IMR-90 (cell line): Measurements from ENCODE around the gene NUDT6. TPM values are rescaled to one million over a fixed set of nuclear protein-coding genes. Genes with fewer than 3 reads are reported as not detected.

Experiments
- ATAC-seq: fragments of 200-7000 bp; cut with Tn5 transposase; 2 replicates; pipeline ENCODE4 v1.9.1; 2020; ENCODE audit warnings: low read depth, mild to moderate bottlenecking, moderate library complexity
- BruUV-seq: library from RNA; stranded (reverse); fragments of 400-500 nt; replicated peaks from 2 replicates; lab custom pipeline; 2021; lab: Mats Ljungman, UMichigan
- CTCF ChIA-PET: fragments of 300-600 bp; formaldehyde crosslinking; extraction: SDS; loops from one replicate; lab custom pipeline; 2021; ENCODE audit warnings: antibody characterized with exemption; lab: Yijun Ruan, JAX
- POLR2A ChIA-PET: fragments of 300-600 bp; sonication (Branson Sonifier 250); formaldehyde crosslinking; loops from one replicate; lab custom pipeline; 2022; ENCODE audit warnings: antibody characterized with exemption; ENCODE audit not compliant: unreplicated experiment; lab: Charles Lee
- DNase-seq: peaks from one replicate; pipeline ENCODE4 v3.0.0; 2013
- H2AFZ ChIP-seq: replicated peaks from 2 replicates; pipeline ENCODE3; 2013; ENCODE audit warnings: low read length, mild to moderate bottlenecking; ENCODE audit not compliant: poor library complexity
- H2AK5ac ChIP-seq: 2 replicates; pipeline ENCODE4 v1.6.1; 2013; ENCODE audit warnings: low read depth, low read length, inconsistent platforms
- H2AK9ac ChIP-seq: replicated peaks from 2 replicates; pipeline ENCODE3; 2013; ENCODE audit warnings: mild to moderate bottlenecking, low read depth, low read length, moderate library complexity; ENCODE audit not compliant: poor library complexity
- H2BK120ac ChIP-seq: 2 replicates; pipeline ENCODE4 v1.6.1; 2013; ENCODE audit warnings: low read depth, low read length, inconsistent platforms
- H2BK15ac ChIP-seq: 3 replicates; pipeline ENCODE4 v1.6.1; 2013; ENCODE audit warnings: low read depth, low read length, inconsistent platforms
- H2BK20ac ChIP-seq: 2 replicates; pipeline ENCODE4 v1.6.1; 2013; ENCODE audit warnings: low read depth, mild to moderate bottlenecking, inconsistent platforms, low read length, moderate library complexity
- H2BK5ac ChIP-seq: 2 replicates; pipeline ENCODE4 v1.6.1; 2013; ENCODE audit warnings: mild to moderate bottlenecking, low read depth, low read length, inconsistent platforms; ENCODE audit not compliant: poor library complexity, severe bottlenecking
- H3K14ac ChIP-seq: replicated peaks from 2 replicates; pipeline ENCODE4 v1.6.1; 2013; ENCODE audit warnings: low read depth, low read length, inconsistent platforms
- H3K18ac ChIP-seq: 2 replicates; pipeline ENCODE4 v1.6.1; 2013; ENCODE audit warnings: low read depth, low read length, control low read depth
- H3K23ac ChIP-seq: 2 replicates; pipeline ENCODE4 v1.6.1; 2013; ENCODE audit warnings: low read depth, low read length, inconsistent platforms
- H3K27ac ChIP-seq: 2 replicates; pipeline ENCODE4 v1.5.1; 2013; ENCODE audit warnings: mild to moderate bottlenecking, control low read depth, low read length; ENCODE audit not compliant: insufficient read depth
- H3K27me3 ChIP-seq: 2 replicates; pipeline ENCODE4 v1.6.1; 2013; ENCODE audit warnings: low read length; ENCODE audit not compliant: control insufficient read depth, insufficient read depth
- H3K36me3 ChIP-seq: 2 replicates; pipeline ENCODE4 v1.6.1; 2013; ENCODE audit warnings: low read length, mixed read lengths; ENCODE audit not compliant: control insufficient read depth, insufficient read depth
- H3K4ac ChIP-seq: 2 replicates; pipeline ENCODE4 v1.6.1; 2013; ENCODE audit warnings: low read depth, low read length, inconsistent platforms
- H3K4me1 ChIP-seq: 2 replicates; pipeline ENCODE4 v1.6.1; 2013; ENCODE audit warnings: low read length, mixed read lengths; ENCODE audit not compliant: control insufficient read depth, insufficient read depth
- H3K4me2 ChIP-seq: 2 replicates; pipeline ENCODE4 v1.6.1; 2013; ENCODE audit warnings: low read depth, mild to moderate bottlenecking, control low read depth, low read length, moderate library complexity
- H3K4me3 ChIP-seq: 2 replicates; pipeline ENCODE4 v1.5.1; 2013; ENCODE audit warnings: low read depth, mild to moderate bottlenecking, control low read depth, low read length, moderate library complexity; ENCODE audit not compliant: insufficient read depth
- H3K56ac ChIP-seq: 2 replicates; pipeline ENCODE4 v1.6.1; 2013; ENCODE audit warnings: low read length, inconsistent platforms; ENCODE audit not compliant: insufficient read depth; ENCODE audit errors: extremely low read depth
- H3K79me1 ChIP-seq, 2 experiments: 2 replicates each; pipeline ENCODE4 v1.6.1; 2013; ENCODE audit warnings: low read length in 2 of 2, inconsistent platforms in 1 of 2, low read depth in 1 of 2
- H3K9ac ChIP-seq: 2 replicates; pipeline ENCODE4 v1.6.1; 2013; ENCODE audit warnings: low read depth, low read length, control low read depth
- H3K9me1 ChIP-seq: 2 replicates; pipeline ENCODE4 v1.6.1; 2013; ENCODE audit warnings: low read length, inconsistent platforms; ENCODE audit not compliant: insufficient read depth
- H3K9me3 ChIP-seq: 2 replicates; pipeline ENCODE4 v1.6.1; 2013; ENCODE audit warnings: low read length; ENCODE audit not compliant: control insufficient read depth, insufficient read depth
- H4K20me1 ChIP-seq: 2 replicates; pipeline ENCODE4 v1.6.1; 2013; ENCODE audit warnings: low read length, inconsistent platforms; ENCODE audit not compliant: insufficient read depth
- H4K5ac ChIP-seq: 2 replicates; pipeline ENCODE4 v1.6.1; 2013; ENCODE audit warnings: mild to moderate bottlenecking, low read depth, low read length, control low read depth
- H4K8ac ChIP-seq, 2 experiments: 2 replicates each; pipeline ENCODE4 v1.6.1; 2013; ENCODE audit warnings: low read depth in 2 of 2, low read length in 2 of 2, control low read depth in 1 of 2, inconsistent platforms in 1 of 2
- H4K91ac ChIP-seq: 2 replicates; pipeline ENCODE4 v1.6.1; 2013; ENCODE audit warnings: low read depth, low read length, inconsistent platforms; ENCODE audit not compliant: insufficient read depth
- BHLHE40 ChIP-seq: fragments of 150-350 bp; IDR thresholded peaks from 2 replicates; pipeline ENCODE4 v1.6.1; 2016; ENCODE audit warnings: mild to moderate bottlenecking, low read depth, low read length
- CEBPB ChIP-seq: IDR thresholded peaks from 2 replicates; pipeline ENCODE4 v1.6.1; 2012; ENCODE audit warnings: low read depth, low read length, improper control_type of control experiment
- MXI1 ChIP-seq: IDR thresholded peaks from 2 replicates; pipeline ENCODE4 v1.6.1; 2012; ENCODE audit warnings: low read depth, mild to moderate bottlenecking, low read length, moderate library complexity, borderline replicate concordance
- USF2 ChIP-seq: fragments of 150-350 bp; IDR thresholded peaks from 2 replicates; pipeline ENCODE4 v1.6.1; 2017; ENCODE audit warnings: mild to moderate bottlenecking, antibody characterized with exemption, low read length, low read depth
- WGBS, 2 experiments: methylation state at CpG; one replicate each; pipeline versions ENCODE4 v1.1.5 to v1.1.7; 2013; ENCODE audit warnings: missing lambda C conversion rate in 2 of 2; ENCODE audit not compliant: insufficient read length in 1 of 2; ENCODE audit errors: extremely low coverage in 2 of 2; 5-methylcytosine and 5-hydroxymethylcytosine counted together
- dilution Hi-C: fragments of 300-500 bp; cut with HindIII; formaldehyde crosslinking; loops from one replicate; pipeline ENCODE4 v1.14.3; 2018; ENCODE audit warnings: low sequenced_read_pairs; ENCODE audit not compliant: unreplicated experiment
- in situ Hi-C: fragments of 300-500 bp; cut with MboI; formaldehyde crosslinking; loops from 3 replicates; pipeline ENCODE4 v1.14.3; 2019; ENCODE audit warnings: low sequenced_read_pairs, inconsistent platforms, mixed read lengths
- intact Hi-C: fragments of 100-400 bp; cut with micrococcal nuclease; formaldehyde crosslinking; loops from 2 replicates; pipeline ENCODE4 v1.10.0; 2022
- polyA plus RNA-seq, 3 experiments: library from polyadenylated mRNA; depleted of rRNA; stranded (reverse); fragments of >200 nt; gene quantifications; 2 replicates each; pipeline ENCODE4 v1.2.3, GENCODE V29; 2012; ENCODE audit warnings: low replicate concordance in 1 of 3
- total RNA-seq: library from RNA; depleted of rRNA; stranded (reverse); fragments of >200 nt; gene quantifications from 2 replicates; pipeline ENCODE4 v1.2.3, GENCODE V29; 2012

The NUDT6 gene
- total and polyA plus RNA-seq, 2 of the 4 experiments (the other 2 are of a cell fraction) = 2.7 to 4.8 TPM

GRCh38 chr4:122898370-122899150 lies 23.8 kb downstream of the NUDT6 start:
- Histone ChIP-seq H3K27me3 (no peaks in the 10 kb centered on the region), H3K9me1 (peaks cover 8% of the 10 kb centered on the region), H4K8ac (peak overlapping the region in 1 of 2 experiments; percentile 61; a peak in 1 of 4 replicates), H3K79me1 (peaks cover 13 to 28% of the 10 kb centered on the region in 2 experiments; a peak in 3 of 4 replicates), H3K14ac (peak overlapping the region; percentile 82), H3K9me3 (no peaks in the 10 kb centered on the region), H3K36me3 (peaks cover 6% of the 10 kb centered on the region), H4K91ac (peak overlapping the region; percentile 64; the same call in 1 of the 2 replicates), H2BK120ac (peak overlapping the region; percentile 80), H4K20me1 (no peaks in the 10 kb centered on the region), H3K23ac (peak overlapping the region; percentile 56; the same call in 1 of the 2 replicates), H4K5ac (no peak overlapping the region), H2BK15ac (no peak overlapping the region), H3K4me3 (no peak overlapping the region), H2AK5ac (peak overlapping the region; percentile 87; the same call in 1 of the 2 replicates), H3K27ac (peak overlapping the region; percentile 76), H2AK9ac (no peak overlapping the region), H3K9ac (no peak overlapping the region), H3K4me1 (peaks cover 17% of the 10 kb centered on the region), H2AFZ (no peak overlapping the region), H3K4ac (peak overlapping the region; percentile 91), H3K56ac (no peak overlapping the region; the same call in 1 of the 2 replicates), H2BK20ac (peak overlapping the region; percentile 82), H3K18ac (peak overlapping the region; percentile 32; the same call in 1 of the 2 replicates), H2BK5ac (peak overlapping the region; percentile 81), H3K4me2 (peak overlapping the region; percentile 51; the same call in 1 of the 2 replicates)
- BruUV-seq = no TSS peak
- WGBS, 2 experiments = no CpG with 5 or more reads among the region's 2 CpGs
- ChIA-PET POLR2A (interaction anchor here (0.6 kb wide), 2 partner anchors 296 to 862 kb away, joined by 3 to 5 read pairs; no protein-coding TSS in a partner anchor), CTCF (interaction anchor here (0.7 kb wide), 1 partner anchor 994 kb away, joined by 4 read pairs; no protein-coding TSS in a partner anchor)
- peak; percentile 67 for TF ChIP-seq CEBPB
- 0 out of 2 replicates have a peak, but pooled peaks have one; percentile 28 for TF ChIP-seq BHLHE40
- TF ChIP-seq USF2 = peak; percentile 65
- no peak for TF ChIP-seq MXI1
- in situ Hi-C loops = no loop called here
- DNase-seq (peak; percentile 92), ATAC-seq (peak; percentile 59)
- dilution Hi-C loops = no loop called here
- intact Hi-C loops = no loop called here
